ENCODE data around the gene UBASH3A.

Gene UBASH3A

DNA sequence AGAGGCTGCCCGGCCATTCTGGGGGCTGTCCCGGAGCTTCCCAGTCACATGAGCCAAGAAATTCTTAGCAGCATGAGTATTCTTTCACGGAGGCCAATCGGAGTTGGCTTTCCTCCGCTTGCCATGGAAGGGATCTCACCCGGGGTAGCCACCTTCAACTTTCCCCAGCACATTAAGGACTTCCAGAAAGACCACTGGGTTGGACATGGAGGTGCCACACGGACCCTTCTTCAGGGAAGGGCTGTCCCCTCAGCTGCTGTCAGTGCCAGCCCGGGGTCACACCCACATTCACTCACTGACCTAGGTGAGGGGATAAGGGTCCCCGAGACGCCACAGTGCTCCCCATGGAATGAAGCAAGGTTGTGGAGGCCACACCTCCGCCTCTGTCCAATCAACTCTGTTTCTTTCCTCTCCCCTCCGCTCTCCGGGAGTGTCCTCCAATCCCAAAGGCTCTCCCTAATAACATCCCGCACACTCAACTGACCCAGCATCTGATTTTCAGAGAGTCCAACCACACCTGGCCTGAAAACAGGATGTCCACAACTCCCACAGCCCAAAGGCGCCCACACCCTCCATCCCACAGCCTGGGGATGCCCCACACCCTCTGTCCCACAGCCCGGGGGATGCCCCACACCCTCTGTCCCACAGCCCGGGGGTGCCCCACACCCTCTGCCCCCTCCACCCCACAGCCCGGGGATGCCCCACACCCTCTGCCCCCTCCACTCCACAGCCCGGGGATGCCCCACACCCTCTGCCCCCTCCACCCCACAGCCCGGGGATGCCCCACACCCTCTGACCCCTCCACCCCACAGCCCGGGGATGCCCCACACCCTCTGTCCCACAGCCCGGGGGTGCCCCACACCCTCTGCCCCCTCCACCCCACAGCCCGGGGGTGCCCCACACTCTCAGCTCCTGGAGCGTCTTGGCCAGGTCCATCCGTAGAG, 73.0 kb downstream of the UBASH3A start:
- TF ChIP-seq, protein P1, sequence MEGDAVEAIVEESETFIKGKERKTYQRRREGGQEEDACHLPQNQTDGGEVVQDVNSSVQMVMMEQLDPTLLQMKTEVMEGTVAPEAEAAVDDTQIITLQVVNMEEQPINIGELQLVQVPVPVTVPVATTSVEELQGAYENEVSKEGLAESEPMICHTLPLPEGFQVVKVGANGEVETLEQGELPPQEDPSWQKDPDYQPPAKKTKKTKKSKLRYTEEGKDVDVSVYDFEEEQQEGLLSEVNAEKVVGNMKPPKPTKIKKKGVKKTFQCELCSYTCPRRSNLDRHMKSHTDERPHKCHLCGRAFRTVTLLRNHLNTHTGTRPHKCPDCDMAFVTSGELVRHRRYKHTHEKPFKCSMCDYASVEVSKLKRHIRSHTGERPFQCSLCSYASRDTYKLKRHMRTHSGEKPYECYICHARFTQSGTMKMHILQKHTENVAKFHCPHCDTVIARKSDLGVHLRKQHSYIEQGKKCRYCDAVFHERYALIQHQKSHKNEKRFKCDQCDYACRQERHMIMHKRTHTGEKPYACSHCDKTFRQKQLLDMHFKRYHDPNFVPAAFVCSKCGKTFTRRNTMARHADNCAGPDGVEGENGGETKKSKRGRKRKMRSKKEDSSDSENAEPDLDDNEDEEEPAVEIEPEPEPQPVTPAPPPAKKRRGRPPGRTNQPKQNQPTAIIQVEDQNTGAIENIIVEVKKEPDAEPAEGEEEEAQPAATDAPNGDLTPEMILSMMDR (IDR thresholded peaks at IDR 0.05; ENCODE audit: low read depth, low read length) = no peak
- H3K4me3 ChIP-seq (replicated peaks in 1 of 2; ENCODE audit: low read depth in 2 of 2, low read length in 2 of 2) = no peak overlapping the region
- no peak for DNase-seq (ENCODE audit: low read depth in 2 of 2)

DNA sequence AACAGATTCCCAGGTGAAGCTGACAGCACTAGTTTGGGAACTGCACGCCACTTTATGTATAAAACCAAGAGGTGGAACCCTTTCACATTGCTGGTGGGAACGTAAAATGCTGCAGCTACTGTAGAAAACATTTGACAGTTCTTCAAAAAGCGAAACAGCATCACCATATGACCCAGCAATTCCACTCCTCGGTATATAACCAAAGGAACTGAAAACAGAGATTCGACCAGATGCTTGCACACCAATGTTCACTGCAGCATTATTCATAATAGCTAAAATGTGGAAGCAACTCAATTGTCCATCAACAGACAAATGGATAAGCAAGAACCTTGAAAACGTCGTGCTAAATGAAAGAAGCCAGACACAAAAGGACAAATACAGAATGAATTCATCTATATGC, 74.8 kb downstream of the UBASH3A start:
- TF ChIP-seq, protein P1 (IDR thresholded peaks at IDR 0.05; ENCODE audit: low read depth, low read length) = no peak
- no peak for DNase-seq (ENCODE audit: low read depth in 2 of 2)
- no peak overlapping the region for H3K4me3 ChIP-seq (replicated peaks in 1 of 2; ENCODE audit: low read depth in 2 of 2, low read length in 2 of 2)

DNA sequence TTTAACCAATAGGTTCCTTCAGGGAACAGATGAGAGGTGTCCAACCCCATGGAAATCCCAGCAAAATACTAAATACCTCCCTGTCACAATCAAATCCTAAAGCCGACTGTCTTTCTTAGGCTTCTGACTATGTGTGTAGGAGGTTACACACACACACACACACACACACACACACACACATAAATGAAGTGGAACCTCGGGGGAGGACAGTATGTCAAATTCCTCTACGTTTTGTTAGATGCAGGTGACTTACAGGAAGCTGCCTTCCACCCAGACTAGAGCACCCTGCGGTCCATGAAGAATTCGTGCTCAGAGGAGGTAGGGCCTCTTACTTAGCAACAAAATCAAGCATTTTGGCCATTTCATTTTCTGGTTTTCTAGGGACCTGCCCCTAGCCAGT, 75.9 kb downstream of the UBASH3A start:
- no peak overlapping the region for H3K4me3 ChIP-seq (replicated peaks in 1 of 2; ENCODE audit: low read depth in 2 of 2, low read length in 2 of 2)
- TF ChIP-seq, protein P1 (IDR thresholded peaks at IDR 0.05; ENCODE audit: low read depth, low read length) = no peak
- no peak for DNase-seq (ENCODE audit: low read depth in 2 of 2)

DNA sequence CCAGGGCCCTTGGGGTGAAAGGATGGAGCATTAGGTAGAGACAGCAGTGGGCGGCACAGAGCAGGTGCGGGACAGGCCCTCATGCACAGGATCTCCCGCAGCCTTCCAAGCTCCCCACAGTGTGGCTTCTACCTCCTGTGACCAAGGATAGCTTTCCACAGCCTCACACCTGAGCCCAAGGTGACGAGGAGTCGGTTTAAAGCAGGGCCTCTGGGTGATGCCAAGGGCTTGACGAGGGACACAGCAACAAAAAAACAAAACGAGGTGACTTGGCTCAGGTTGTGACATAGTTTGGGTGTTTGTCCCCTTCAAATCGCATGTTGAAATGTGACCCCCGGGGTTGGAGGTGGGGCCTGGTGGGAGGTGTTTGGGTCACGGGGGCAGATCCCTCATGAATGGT, 77.0 kb downstream of the UBASH3A start:
- TF ChIP-seq, protein P1 (IDR thresholded peaks at IDR 0.05; ENCODE audit: low read depth, low read length) = no peak
- no peak overlapping the region for H3K4me3 ChIP-seq (replicated peaks in 1 of 2; ENCODE audit: low read depth in 2 of 2, low read length in 2 of 2)
- DNase-seq (ENCODE audit: low read depth in 2 of 2) = no peak

DNA sequence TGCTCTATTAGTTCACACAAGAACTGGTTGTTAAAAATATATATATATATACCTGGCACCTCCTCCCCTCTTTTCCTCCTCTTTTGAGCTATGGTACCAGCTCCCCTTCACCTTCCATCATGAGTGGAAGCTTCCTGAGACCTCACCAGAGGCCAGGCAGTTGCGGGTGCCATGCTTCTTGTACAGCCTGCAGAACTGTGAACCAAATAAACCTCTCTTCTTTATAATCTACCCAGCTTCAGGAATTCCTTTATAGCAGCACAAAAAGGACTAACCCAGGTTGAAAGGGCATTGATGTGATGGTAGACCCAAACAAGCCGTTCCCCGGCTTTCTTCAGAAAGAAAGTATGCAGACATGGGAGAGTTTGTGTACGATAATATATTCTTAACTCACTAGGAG, 77.5 kb downstream of the UBASH3A start:
- no peak overlapping the region for H3K4me3 ChIP-seq (replicated peaks in 1 of 2; ENCODE audit: low read depth in 2 of 2, low read length in 2 of 2)
- TF ChIP-seq, protein P1 (IDR thresholded peaks at IDR 0.05; ENCODE audit: low read depth, low read length) = no peak
- DNase-seq (ENCODE audit: low read depth in 2 of 2) = no peak

DNA sequence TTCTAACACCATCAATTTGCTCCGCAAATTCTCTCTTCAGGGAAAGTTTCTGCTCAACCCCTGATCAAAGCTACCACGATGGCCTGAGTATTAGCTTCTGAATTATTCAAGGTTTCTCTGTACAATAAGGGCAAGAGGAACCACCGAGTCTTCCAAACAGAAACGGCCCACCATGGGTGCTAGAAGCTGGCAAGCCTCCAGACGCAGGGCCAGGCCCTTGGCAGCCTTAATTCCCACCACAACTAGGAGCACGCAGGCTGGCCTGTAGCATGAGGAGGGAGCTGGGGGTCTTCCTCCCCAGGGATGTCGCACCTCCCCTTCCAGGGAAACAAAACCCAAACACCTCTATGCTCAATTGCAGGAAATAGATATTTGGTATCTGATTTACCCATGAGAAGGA, 81.3 kb downstream of the UBASH3A start:
- H3K4me3 ChIP-seq (replicated peaks in 1 of 2; ENCODE audit: low read depth in 2 of 2, low read length in 2 of 2) = no peak overlapping the region
- DNase-seq (ENCODE audit: low read depth in 2 of 2) = no peak
- TF ChIP-seq, protein P1 (IDR thresholded peaks at IDR 0.05; ENCODE audit: low read depth, low read length) = no peak

Data from cardiac fibroblast (primary cell).